A673 (cell line): ENCODE data around the gene AKAP3.

Experiments
- EZH2 ChIP-seq: fragments of 200-600 bp; sonication (generic); IDR thresholded peaks from 2 replicates; pipeline ENCODE4 v1.6.1; 2017; ENCODE audit warnings: borderline replicate concordance, low read depth, mild to moderate bottlenecking, mixed read lengths, antibody characterized with exemption, low read length; ENCODE audit not compliant: poor library complexity, severe bottlenecking
- TF ChIP-seq, protein P1 (sequence below): fragments of 300-800, 200-600 bp; sonication (generic); conservative IDR thresholded peaks from 2 replicates; pipeline ENCODE4 v1.5.1; 2017; ENCODE audit warnings: low read depth, mild to moderate bottlenecking, antibody characterized with exemption, low read length, moderate library complexity, mixed read lengths

DNA sequence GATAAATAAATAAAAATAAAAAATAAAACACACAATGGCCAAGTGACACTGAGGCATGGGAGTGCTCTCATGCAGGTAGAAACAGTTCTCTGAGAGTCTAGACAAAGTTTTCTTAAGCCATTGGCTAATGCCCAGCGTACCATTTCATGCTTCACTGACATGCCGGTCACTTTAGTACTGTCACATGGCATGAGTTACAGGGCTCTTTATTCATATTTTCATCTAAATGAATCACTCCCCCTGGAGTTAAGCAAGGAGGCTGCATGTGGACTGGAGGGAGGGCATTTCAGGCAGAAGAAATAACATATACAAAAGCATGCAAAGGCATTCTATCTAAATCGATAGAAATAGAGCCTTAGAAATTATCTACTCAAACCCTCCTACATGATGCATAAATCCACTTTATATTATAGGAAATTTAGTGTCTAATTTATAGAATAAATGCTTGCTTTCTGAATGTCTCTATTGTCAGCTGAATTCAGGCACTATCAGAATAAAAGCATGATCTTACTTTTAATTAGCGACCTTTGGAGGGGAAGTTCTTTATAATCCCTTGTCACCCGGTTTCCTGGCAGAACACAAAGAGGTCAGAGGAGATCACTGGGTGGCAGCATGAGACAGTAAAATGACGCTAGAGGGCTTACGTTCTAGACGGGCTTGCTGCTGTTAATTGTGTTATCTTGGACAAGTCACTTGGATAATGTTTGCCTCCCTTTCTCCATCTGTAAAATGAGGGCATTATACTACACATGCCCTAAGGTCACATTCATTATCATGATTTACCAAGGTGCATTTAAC lies 69.3 kb downstream of the AKAP3 start:
- TF ChIP-seq, protein P1, sequence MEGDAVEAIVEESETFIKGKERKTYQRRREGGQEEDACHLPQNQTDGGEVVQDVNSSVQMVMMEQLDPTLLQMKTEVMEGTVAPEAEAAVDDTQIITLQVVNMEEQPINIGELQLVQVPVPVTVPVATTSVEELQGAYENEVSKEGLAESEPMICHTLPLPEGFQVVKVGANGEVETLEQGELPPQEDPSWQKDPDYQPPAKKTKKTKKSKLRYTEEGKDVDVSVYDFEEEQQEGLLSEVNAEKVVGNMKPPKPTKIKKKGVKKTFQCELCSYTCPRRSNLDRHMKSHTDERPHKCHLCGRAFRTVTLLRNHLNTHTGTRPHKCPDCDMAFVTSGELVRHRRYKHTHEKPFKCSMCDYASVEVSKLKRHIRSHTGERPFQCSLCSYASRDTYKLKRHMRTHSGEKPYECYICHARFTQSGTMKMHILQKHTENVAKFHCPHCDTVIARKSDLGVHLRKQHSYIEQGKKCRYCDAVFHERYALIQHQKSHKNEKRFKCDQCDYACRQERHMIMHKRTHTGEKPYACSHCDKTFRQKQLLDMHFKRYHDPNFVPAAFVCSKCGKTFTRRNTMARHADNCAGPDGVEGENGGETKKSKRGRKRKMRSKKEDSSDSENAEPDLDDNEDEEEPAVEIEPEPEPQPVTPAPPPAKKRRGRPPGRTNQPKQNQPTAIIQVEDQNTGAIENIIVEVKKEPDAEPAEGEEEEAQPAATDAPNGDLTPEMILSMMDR: 0 out of 2 replicates have a peak, but pooled peaks have one; percentile 17
- no peak for TF ChIP-seq EZH2
